Vagina (tissue), 2 donors: ENCODE measurements around the gene FRMD6.

Experiments
- CTCF ChIP-seq, 3 experiments: fragments of 450-650 bp in 2 of 3; fragments of 200-600 bp in 1 of 3; sonication (generic) in 1 of 3; IDR thresholded peaks; one replicate each; pipeline ENCODE4 v1.5.1; 2017 to 2019; ENCODE audit warnings: antibody characterized with exemption in 3 of 3, mild to moderate bottlenecking in 2 of 3, moderate library complexity in 2 of 3
- POLR2A ChIP-seq, 2 donors: fragments of 450-650 bp; IDR thresholded peaks; one replicate each; pipeline ENCODE4 v1.6.1; 2017; ENCODE audit warnings: antibody characterized with exemption in 2 of 2, mild to moderate bottlenecking in 2 of 2, moderate library complexity in 2 of 2
- POLR2AphosphoS5 ChIP-seq, 2 donors: sonication (generic); formaldehyde crosslinking; IDR thresholded peaks; one replicate each; pipeline ENCODE4 v1.9.0; 2017; ENCODE audit warnings: antibody characterized with exemption in 2 of 2, mild to moderate bottlenecking in 2 of 2, low read depth in 1 of 2; ENCODE audit not compliant: insufficient read depth in 1 of 2

- no peak for TF ChIP-seq CTCF (IDR thresholded peaks at IDR 0.05)
- no peak for TF ChIP-seq POLR2A (IDR thresholded peaks at IDR 0.05)
- TF ChIP-seq POLR2AphosphoS5 (IDR thresholded peaks at IDR 0.05; ENCODE audit: insufficient read depth in 1 of 2, low read depth in 1 of 2) = no peak
These were observed 7.3 kb upstream of the FRMD6 start for GRCh38 chr14:51644217-51644933.
